H1 (cell line): ENCODE results near the gene DOK7. TPM values are rescaled to one million over a fixed set of nuclear protein-coding genes. Genes with fewer than 3 reads are reported as not detected.

Experiments
- CTCF ChIA-PET: fragments of 300-600 bp; sonication (Branson Sonifier 250); formaldehyde crosslinking; loops from one replicate; lab custom pipeline; 2021; ENCODE audit not compliant: partially characterized antibody; lab: Charles Lee
- POLR2A ChIA-PET: fragments of 300-600 bp; sonication (Branson Sonifier 250); formaldehyde crosslinking; loops from one replicate; lab custom pipeline; 2021; ENCODE audit warnings: inconsistent platforms; ENCODE audit not compliant: partially characterized antibody; lab: Charles Lee
- DNase-seq, 2 experiments: peaks; one replicate each; pipeline versions ENCODE4 v3.0.0 to v3.0.0-alpha.2; 2010 to 2022; ENCODE audit warnings: low spot score in 2 of 2, low read depth in 1 of 2, mixed read lengths in 1 of 2
- FAIRE-seq: peaks from 2 replicates; lab custom pipeline; 2011; peaks lifted over from hg19 to GRCh38; lab: Jason Lieb, UNC
- H2AFZ ChIP-seq: 2 replicates; pipeline ENCODE4 v1.8.1; 2012; ENCODE audit warnings: low read length, inconsistent platforms
- H2AK5ac ChIP-seq: 2 replicates; pipeline ENCODE4 v1.6.1; 2013; ENCODE audit warnings: low read depth, low read length
- H2BK120ac ChIP-seq: replicated peaks from 2 replicates; pipeline ENCODE3; 2013; ENCODE audit warnings: low read depth, low read length, inconsistent platforms
- H2BK12ac ChIP-seq: 2 replicates; pipeline ENCODE4 v1.6.1; 2013; ENCODE audit warnings: low read depth, low read length
- H2BK15ac ChIP-seq: 2 replicates; pipeline ENCODE4 v1.6.1; 2013; ENCODE audit warnings: low read length
- H2BK20ac ChIP-seq: 2 replicates; pipeline ENCODE4 v1.6.1; 2013; ENCODE audit warnings: low read length
- H2BK5ac ChIP-seq: 2 replicates; pipeline ENCODE4 v1.6.1; 2013; ENCODE audit warnings: low read depth, low read length
- H3K14ac ChIP-seq: 2 replicates; pipeline ENCODE4 v1.6.1; 2013; ENCODE audit warnings: inconsistent platforms; ENCODE audit not compliant: insufficient read length
- H3K18ac ChIP-seq: 2 replicates; pipeline ENCODE4 v1.6.1; 2013; ENCODE audit warnings: low read length; ENCODE audit errors: extremely low read depth
- H3K23ac ChIP-seq: 2 replicates; pipeline ENCODE4 v1.6.1; 2013; ENCODE audit warnings: inconsistent platforms; ENCODE audit not compliant: insufficient read length
- H3K23me2 ChIP-seq: 2 replicates; pipeline ENCODE4 v1.6.1; 2013; ENCODE audit warnings: low read depth, low read length
- H3K27ac ChIP-seq: 2 replicates; pipeline ENCODE4 v1.6.1; 2011; ENCODE audit warnings: low read depth, low read length, inconsistent platforms
- H3K27me3 ChIP-seq, 4 experiments: replicated peaks in 1 of 4; 1 replicate in 1 of 4; 2 replicates in 3 of 4; pipeline versions ENCODE4 v1.6.1 to v1.8.1; 2011 to 2013; ENCODE audit warnings: low read length in 3 of 4, mild to moderate bottlenecking in 3 of 4, inconsistent platforms in 2 of 4, mixed read lengths in 2 of 4, moderate library complexity in 1 of 4; ENCODE audit not compliant: control insufficient read depth in 3 of 4, insufficient read depth in 3 of 4; ENCODE audit errors: extremely low read depth in 1 of 4
- H3K36me3 ChIP-seq, 4 experiments: 2 replicates each; pipeline versions ENCODE4 v1.6.1 to v1.8.1; 2011 to 2013; ENCODE audit warnings: mild to moderate bottlenecking in 4 of 4, low read length in 3 of 4, moderate library complexity in 2 of 4, control low read depth in 1 of 4, inconsistent platforms in 1 of 4; ENCODE audit not compliant: insufficient read depth in 4 of 4, control insufficient read depth in 2 of 4
- H3K4ac ChIP-seq: replicated peaks from 2 replicates; pipeline ENCODE3; 2013; ENCODE audit warnings: low read length, low read depth, mixed read lengths, inconsistent platforms; ENCODE audit not compliant: insufficient read length
- H3K4me1 ChIP-seq, 4 experiments: replicated peaks in 1 of 4; 1 replicate in 1 of 4; 2 replicates in 3 of 4; pipeline versions ENCODE4 v1.6.1 to v1.8.1; 2011 to 2013; ENCODE audit warnings: low read length in 3 of 4, inconsistent platforms in 2 of 4, mixed read lengths in 1 of 4; ENCODE audit not compliant: insufficient read depth in 4 of 4, control insufficient read depth in 3 of 4
- H3K4me2 ChIP-seq, 2 experiments: 2 replicates each; pipeline versions ENCODE4 v1.6.1 to v1.8.1; 2011 to 2013; ENCODE audit warnings: low read depth in 2 of 2, low read length in 2 of 2, control low read depth in 1 of 2, inconsistent platforms in 1 of 2, mild to moderate bottlenecking in 1 of 2; ENCODE audit not compliant: insufficient read depth in 1 of 2
- H3K4me3 ChIP-seq, 4 experiments: fragments of 200-600, 300-600 bp in 1 of 4; sonication (generic), shearing (Covaris generic), sonication (Bioruptor Twin) in 1 of 4; 2 replicates each; pipeline versions ENCODE4 v1.5.1 to v1.8.1; 2011 to 2016; ENCODE audit warnings: low read length in 4 of 4, low read depth in 3 of 4, control low read depth in 2 of 4, inconsistent platforms in 2 of 4, mild to moderate bottlenecking in 2 of 4, mixed read lengths in 1 of 4, moderate library complexity in 1 of 4; ENCODE audit not compliant: insufficient read depth in 2 of 4; ENCODE audit errors: extremely low read depth in 1 of 4
- H3K56ac ChIP-seq: replicated peaks from 2 replicates; pipeline ENCODE3; 2013; ENCODE audit warnings: low read depth, mild to moderate bottlenecking, mixed read lengths, low read length, inconsistent platforms; ENCODE audit not compliant: insufficient read length
- H3K79me1 ChIP-seq: 2 replicates; pipeline ENCODE4 v1.6.1; 2013; ENCODE audit warnings: low read depth, low read length, control low read depth
- H3K79me2 ChIP-seq, 2 experiments: 2 replicates each; pipeline versions ENCODE4 v1.6.1 to v1.8.1; 2012 to 2013; ENCODE audit warnings: low read length in 2 of 2, mild to moderate bottlenecking in 2 of 2, inconsistent platforms in 1 of 2; ENCODE audit not compliant: insufficient read depth in 2 of 2, control insufficient read depth in 1 of 2
- H3K9ac ChIP-seq, 4 experiments: replicated peaks in 1 of 4; 1 replicate in 1 of 4; 2 replicates in 3 of 4; pipeline versions ENCODE4 v1.6.1 to v1.8.1; 2011 to 2013; ENCODE audit warnings: low read depth in 3 of 4, low read length in 3 of 4, control low read depth in 2 of 4, mild to moderate bottlenecking in 2 of 4, moderate library complexity in 2 of 4, inconsistent platforms in 1 of 4; ENCODE audit errors: extremely low read depth in 1 of 4
- H3K9me3 ChIP-seq, 2 experiments: 2 replicates each; pipeline versions ENCODE4 v1.6.1 to v1.8.1; 2012 to 2013; ENCODE audit warnings: mild to moderate bottlenecking in 2 of 2, moderate library complexity in 2 of 2, control low read depth in 1 of 2, inconsistent platforms in 1 of 2, low read depth in 1 of 2, low read length in 1 of 2, mixed read lengths in 1 of 2; ENCODE audit not compliant: insufficient read depth in 2 of 2
- H4K20me1 ChIP-seq, 2 experiments: replicated peaks in 1 of 2; 2 replicates each; pipeline versions ENCODE3 to v1.8.1; 2011 to 2013; ENCODE audit warnings: inconsistent platforms in 2 of 2, low read length in 2 of 2, mild to moderate bottlenecking in 1 of 2; ENCODE audit not compliant: insufficient read depth in 2 of 2, control insufficient read depth in 1 of 2
- H4K5ac ChIP-seq: 2 replicates; pipeline ENCODE4 v1.6.1; 2013; ENCODE audit warnings: low read length, low read depth, mixed read lengths, inconsistent platforms; ENCODE audit not compliant: insufficient read length
- H4K8ac ChIP-seq: 2 replicates; pipeline ENCODE4 v1.8.0; 2013; ENCODE audit warnings: mild to moderate bottlenecking, moderate library complexity, low read length, inconsistent platforms; ENCODE audit not compliant: insufficient read depth; ENCODE audit errors: extremely low read depth
- H4K91ac ChIP-seq: replicated peaks from 2 replicates; pipeline ENCODE3; 2013; ENCODE audit warnings: low read length, mixed read lengths, inconsistent platforms; ENCODE audit not compliant: insufficient read length
- CEBPB ChIP-seq: IDR thresholded peaks from 2 replicates; pipeline ENCODE4 v1.6.1; 2012; ENCODE audit warnings: low read depth, low read length
- CTBP2 ChIP-seq: IDR thresholded peaks from 2 replicates; pipeline ENCODE4 v1.7.0; 2011; ENCODE audit warnings: borderline replicate concordance, mild to moderate bottlenecking, moderate library complexity, mixed read lengths, low read length; ENCODE audit not compliant: insufficient read depth, insufficient read length
- EGR1 ChIP-seq: IDR thresholded peaks from 2 replicates; pipeline ENCODE4 v1.6.1; 2011; ENCODE audit warnings: low read depth, low read length, borderline replicate concordance
- EZH2 ChIP-seq: fragments of 200-600 bp; sonication (generic); IDR thresholded peaks from 2 replicates; pipeline ENCODE4 v1.7.1; 2012; ENCODE audit warnings: low read depth, mild to moderate bottlenecking, moderate library complexity, low read length, inconsistent platforms; ENCODE audit not compliant: severe bottlenecking
- JUND ChIP-seq: IDR thresholded peaks from 2 replicates; pipeline ENCODE4 v1.6.1; 2011; ENCODE audit warnings: mild to moderate bottlenecking, improper control_type of control experiment, low read length
- NANOG ChIP-seq: IDR thresholded peaks from 2 replicates; pipeline ENCODE4 v1.6.1; 2011; ENCODE audit warnings: low read length, low read depth, mild to moderate bottlenecking, inconsistent platforms; ENCODE audit not compliant: insufficient read depth, poor library complexity, severe bottlenecking
- SP4 ChIP-seq: IDR thresholded peaks from 2 replicates; pipeline ENCODE4 v1.6.1; 2012; ENCODE audit warnings: low read length, inconsistent platforms
- TAF1 ChIP-seq: IDR thresholded peaks from 2 replicates; pipeline ENCODE4 v1.6.1; 2011; ENCODE audit warnings: mild to moderate bottlenecking, low read depth, low read length
- WGBS, 2 experiments: shearing (Covaris generic) in 1 of 2; methylation state at CpG; one replicate each; pipeline versions ENCODE4 v1.1.6 to v1.1.7; 2013 to 2015; ENCODE audit warnings: low lambda C conversion rate in 2 of 2, mixed read lengths in 2 of 2, inconsistent platforms in 1 of 2, low coverage in 1 of 2, missing lambda C conversion rate in 1 of 2; ENCODE audit not compliant: insufficient replicate concordance in 2 of 2, insufficient coverage in 1 of 2, insufficient read length in 1 of 2; ENCODE audit errors: extremely low coverage in 1 of 2, missing lambda C conversion rate in 1 of 2; 5-methylcytosine and 5-hydroxymethylcytosine counted together
- polyA plus RNA-seq, 7 experiments: library from polyadenylated mRNA; depleted of rRNA in 3 of 7; stranded (reverse) in 5 of 7; unstranded in 2 of 7; fragments of >200 nt in 5 of 7; fragments of 200-250 nt in 2 of 7; gene quantifications; 1 replicate in 5 of 7; 2 replicates in 1 of 7; 4 replicates in 1 of 7; pipeline versions ENCODE4 v1.2.1 to v1.2.3, GENCODE V29; 2011 to 2013; ENCODE audit warnings: missing spikeins in 2 of 7, mixed read lengths in 2 of 7
- total RNA-seq: library from RNA; stranded (reverse); fragmentation: NEBNext Ultra II Directional; extraction: Animal tissue kit (Norgen Biotek cat#: 25700); gene quantifications from 2 replicates; pipeline ENCODE4 v1.2.1, GENCODE V29; 2021
- TF ChIP-seq, protein P1 (sequence below): IDR thresholded peaks from 2 replicates; pipeline ENCODE4 v1.6.1; 2012; ENCODE audit warnings: inconsistent platforms

DOK7 gene
- total and polyA plus RNA-seq, 2 of the 8 experiments (the other 6 are each of a cell fraction or from before 2014, with no cell fraction given), result 0.32 TPM; not detected in 1

DNA sequence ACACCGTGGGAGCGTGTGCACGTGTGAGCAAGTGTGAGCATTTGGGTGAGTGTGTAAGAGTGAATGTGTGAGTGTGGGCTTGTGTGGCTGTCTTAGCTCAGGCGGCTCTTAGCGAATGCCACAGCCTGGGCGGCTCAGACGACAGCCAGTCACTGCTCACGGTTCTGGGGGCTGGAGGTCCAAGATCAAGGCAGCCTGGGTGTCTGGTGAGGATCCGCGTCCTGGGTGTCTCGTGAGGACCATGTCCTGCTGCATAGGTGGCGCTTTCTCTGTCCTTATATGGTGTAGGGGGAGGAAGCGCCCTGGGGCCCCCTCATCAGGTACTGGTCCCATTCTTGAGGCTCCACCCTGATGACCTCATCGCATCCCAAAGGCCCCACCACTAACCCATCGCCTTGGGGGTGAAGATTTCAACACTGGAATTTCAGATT lies 4.5 kb downstream of the DOK7 start:
- Histone ChIP-seq H2BK120ac (no peak overlapping the region), H3K4me1 (no peaks in the 10 kb centered on the region), H3K36me3 (no peaks in the 10 kb centered on the region), H3K23me2 (peaks cover 5% of the 10 kb centered on the region), H2BK15ac (peak overlapping the region; percentile 98; the same call in 1 of the 2 replicates), H4K20me1 (peaks cover 0 to 17% of the 10 kb centered on the region in 2 experiments), H4K8ac (peak overlapping the region; percentile 57; the same call in 1 of the 2 replicates), H2AFZ (no peak overlapping the region), H2AK5ac (0 out of 2 replicates have a peak overlapping the region, but pooled peaks have one; percentile 53), H3K79me1 (peaks cover 6% of the 10 kb centered on the region; the same call in 1 of the 2 replicates), H3K18ac (no peak overlapping the region), H3K79me2 (no peaks in the 10 kb centered on the region), H3K14ac (no peak overlapping the region), H3K4me3 (no peak overlapping the region), H4K5ac (no peak overlapping the region), H3K9me3 (peaks cover 0 to 6% of the 10 kb centered on the region in 2 experiments; a peak in 2 of 4 replicates), H2BK5ac (no peak overlapping the region; the same call in 1 of the 2 replicates), H3K4me2 (no peak overlapping the region), H3K27me3 (peaks cover 3 to 59% (median 40%) of the 10 kb centered on the region in 4 experiments), H2BK20ac (no peak overlapping the region), H2BK12ac (peak overlapping the region; percentile 55; the same call in 1 of the 2 replicates), H3K4ac (no peak overlapping the region), H4K91ac (no peak overlapping the region), H3K27ac (no peak overlapping the region), H3K23ac (no peak overlapping the region), H3K56ac (no peak overlapping the region), H3K9ac (no peak overlapping the region)
- WGBS, 2 experiments, result 86% methylated on average over 15 of the region's 15 CpGs; no CpG with 5 or more reads in 1 of the 2 experiments
- no peak for DNase-seq
- no peak for FAIRE-seq
- CTCF ChIA-PET, result interaction anchor here (3.6 kb wide), 1 partner anchor 11 kb away, joined by 48 read pairs; no protein-coding TSS in a partner anchor
- POLR2A ChIA-PET, result no interaction called here
- TF ChIP-seq CTBP2 (no peak), CEBPB (no peak), JUND (no peak), SP4 (no peak), EGR1 (no peak), EZH2 (no peak), NANOG (no peak), TAF1 (no peak)
- TF ChIP-seq, protein P1, sequence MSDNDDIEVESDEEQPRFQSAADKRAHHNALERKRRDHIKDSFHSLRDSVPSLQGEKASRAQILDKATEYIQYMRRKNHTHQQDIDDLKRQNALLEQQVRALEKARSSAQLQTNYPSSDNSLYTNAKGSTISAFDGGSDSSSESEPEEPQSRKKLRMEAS, result no peak
